D721Med (cell line): Measurements from ENCODE around the gene SYT2.
"Not testable (repeated sequence)": the region's sequence is repeated elsewhere in the genome, so short reads cannot be mapped to it uniquely, and the experiment has no call there.

Experiments used
- DNase-seq: peaks from one replicate; pipeline ENCODE4 v3.0.0; 2011; ENCODE audit warnings: low spot score; ENCODE audit not compliant: insufficient read length
- FAIRE-seq: peaks from 2 replicates; lab custom pipeline; 2011; peaks lifted over from hg19 to GRCh38; lab: Jason Lieb, UNC
- TF ChIP-seq, protein P1 (sequence below): IDR thresholded peaks from 2 replicates; pipeline ENCODE4 v1.5.1; 2012; ENCODE audit warnings: mild to moderate bottlenecking, control low read depth; ENCODE audit not compliant: insufficient read depth; ENCODE audit errors: missing control alignments

SYT2 gene

GRCh38 chr1:202742496-202742895 lies 32.2 kb upstream of the SYT2 start:
- TF ChIP-seq, protein P1, sequence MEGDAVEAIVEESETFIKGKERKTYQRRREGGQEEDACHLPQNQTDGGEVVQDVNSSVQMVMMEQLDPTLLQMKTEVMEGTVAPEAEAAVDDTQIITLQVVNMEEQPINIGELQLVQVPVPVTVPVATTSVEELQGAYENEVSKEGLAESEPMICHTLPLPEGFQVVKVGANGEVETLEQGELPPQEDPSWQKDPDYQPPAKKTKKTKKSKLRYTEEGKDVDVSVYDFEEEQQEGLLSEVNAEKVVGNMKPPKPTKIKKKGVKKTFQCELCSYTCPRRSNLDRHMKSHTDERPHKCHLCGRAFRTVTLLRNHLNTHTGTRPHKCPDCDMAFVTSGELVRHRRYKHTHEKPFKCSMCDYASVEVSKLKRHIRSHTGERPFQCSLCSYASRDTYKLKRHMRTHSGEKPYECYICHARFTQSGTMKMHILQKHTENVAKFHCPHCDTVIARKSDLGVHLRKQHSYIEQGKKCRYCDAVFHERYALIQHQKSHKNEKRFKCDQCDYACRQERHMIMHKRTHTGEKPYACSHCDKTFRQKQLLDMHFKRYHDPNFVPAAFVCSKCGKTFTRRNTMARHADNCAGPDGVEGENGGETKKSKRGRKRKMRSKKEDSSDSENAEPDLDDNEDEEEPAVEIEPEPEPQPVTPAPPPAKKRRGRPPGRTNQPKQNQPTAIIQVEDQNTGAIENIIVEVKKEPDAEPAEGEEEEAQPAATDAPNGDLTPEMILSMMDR: no peak
- FAIRE-seq (no peak), DNase-seq (no peak)

GRCh38 chr1:202733251-202733650 lies 23.0 kb upstream of the SYT2 start:
- FAIRE-seq (no peak), DNase-seq (no peak)
- TF ChIP-seq, protein P1: no peak

- TF ChIP-seq, protein P1: no peak
- FAIRE-seq: no peak
- no peak for DNase-seq
Measured at GRCh38 chr1:202728951-202729350, 18.7 kb upstream of the SYT2 start.

DNA sequence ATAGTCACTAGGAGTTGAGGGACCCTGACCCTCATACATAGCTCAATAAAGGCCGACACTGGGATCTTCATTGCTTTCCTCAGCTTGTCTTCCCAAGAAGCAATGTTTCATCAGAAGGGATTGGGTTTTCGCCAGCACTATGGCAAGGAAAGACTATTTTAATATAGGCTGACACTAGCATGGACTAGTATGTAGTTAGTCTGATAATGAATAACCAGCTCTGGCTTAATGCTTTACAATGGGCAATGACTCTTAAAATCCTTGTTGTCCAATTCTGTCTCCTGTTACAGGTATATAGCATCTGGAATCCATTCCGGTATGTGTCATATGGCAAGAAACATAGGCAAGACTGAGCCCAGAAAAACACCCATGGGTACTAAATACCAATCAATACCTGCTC lies 15.3 kb upstream of the SYT2 start:
- TF ChIP-seq, protein P1: no peak
- no peak for DNase-seq
- FAIRE-seq: no peak

DNA sequence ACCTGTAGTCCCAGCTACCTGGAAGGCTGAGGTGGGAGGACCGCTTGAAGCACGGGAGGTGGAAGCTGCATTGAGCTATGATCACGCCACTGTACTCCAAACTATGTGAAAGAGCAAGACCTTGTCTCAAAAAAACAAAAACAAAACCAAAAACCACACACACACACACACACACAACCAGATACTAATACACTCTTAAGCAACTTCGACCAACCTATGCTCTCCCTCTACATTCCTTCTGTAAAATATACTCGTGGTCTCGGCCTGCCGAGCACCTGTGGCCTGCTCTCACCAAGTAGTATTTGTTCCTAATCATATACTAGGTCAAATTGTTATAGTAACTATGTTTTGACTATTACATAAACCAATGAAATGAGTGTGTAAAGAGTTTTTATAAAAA lies 13.5 kb upstream of the SYT2 start:
- TF ChIP-seq, protein P1: no peak
- FAIRE-seq (no peak), DNase-seq (no peak)

- not testable (repeated sequence) for FAIRE-seq, DNase-seq
Measured at GRCh38 chr1:202723046-202723445, 12.8 kb upstream of the SYT2 start.

DNA sequence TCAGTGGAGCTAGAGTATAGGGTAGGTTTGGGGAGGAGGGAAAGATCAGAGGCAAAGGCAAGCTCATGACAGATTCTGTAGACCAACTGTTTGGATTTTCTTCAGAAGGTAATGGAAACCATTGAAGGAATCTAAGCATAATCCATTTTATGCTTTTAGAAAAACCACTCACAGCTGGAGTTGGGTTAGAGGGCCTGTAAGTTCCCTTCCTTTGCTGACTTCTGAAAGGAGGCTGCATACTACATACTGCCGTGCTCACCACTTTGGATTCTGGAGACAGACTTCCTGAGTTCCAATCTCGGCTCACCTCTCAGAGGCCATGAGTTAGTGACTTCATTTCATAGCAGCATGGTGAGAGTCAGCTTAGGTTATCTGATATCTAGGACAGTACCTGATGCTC lies 6.4 kb upstream of the SYT2 start:
- TF ChIP-seq, protein P1: no peak
- DNase-seq (no peak), FAIRE-seq (no peak)

DNA sequence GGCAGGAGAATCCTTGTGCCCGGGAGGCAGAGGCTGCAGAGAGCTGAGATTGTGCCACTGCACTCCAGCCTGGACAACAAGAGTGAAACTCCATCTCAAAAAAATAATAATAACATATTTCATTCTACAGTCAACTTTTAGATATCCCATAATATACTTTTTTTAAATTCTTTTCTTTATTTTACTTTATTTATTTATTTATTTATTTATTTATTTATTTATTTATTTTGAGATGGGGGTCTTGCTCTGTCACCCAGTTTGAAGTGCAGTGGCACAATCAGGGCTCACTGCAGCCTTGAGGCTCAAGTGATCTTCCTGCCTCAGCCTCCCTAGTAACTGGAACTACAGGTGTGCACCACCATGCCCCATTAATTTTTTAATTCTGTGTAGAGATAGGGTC lies 3.9 kb upstream of the SYT2 start:
- FAIRE-seq: not testable (repeated sequence)

More for the DNA sequence above, 3.9 kb upstream of the SYT2 start:
- not testable (repeated sequence) for DNase-seq
